SK-N-MC (cell line): Measurements from ENCODE around the gene TMEM182.

Experiments used
- EZH2 ChIP-seq: fragments of 200-600 bp; sonication (generic); IDR thresholded peaks from one replicate; pipeline ENCODE4 v1.6.1; 2017; ENCODE audit warnings: antibody characterized with exemption
- POLR2AphosphoS5 ChIP-seq: IDR thresholded peaks from 2 replicates; pipeline ENCODE4 v1.6.1; 2012; ENCODE audit warnings: mild to moderate bottlenecking, low read depth, low read length, borderline replicate concordance

GRCh38 chr2:102765061-102765460 lies 3.2 kb downstream of the TMEM182 start:
- no peak for TF ChIP-seq POLR2AphosphoS5
- TF ChIP-seq EZH2: no peak
